CD4-positive, alpha-beta T cell treated with Interleukin-1 beta for 1 hour (primary cell): ENCODE measurements around the gene PRDM7.
"Not testable (repeated sequence)": the region's sequence is repeated elsewhere in the genome, so short reads cannot be mapped to it uniquely, and the experiment has no call there.

ENCODE experiments used
- DNase-seq, 2 donors: peaks; one replicate each; pipeline ENCODE4 v3.0.0-alpha.2; 2020 to 2022

The PRDM7 gene

DNA sequence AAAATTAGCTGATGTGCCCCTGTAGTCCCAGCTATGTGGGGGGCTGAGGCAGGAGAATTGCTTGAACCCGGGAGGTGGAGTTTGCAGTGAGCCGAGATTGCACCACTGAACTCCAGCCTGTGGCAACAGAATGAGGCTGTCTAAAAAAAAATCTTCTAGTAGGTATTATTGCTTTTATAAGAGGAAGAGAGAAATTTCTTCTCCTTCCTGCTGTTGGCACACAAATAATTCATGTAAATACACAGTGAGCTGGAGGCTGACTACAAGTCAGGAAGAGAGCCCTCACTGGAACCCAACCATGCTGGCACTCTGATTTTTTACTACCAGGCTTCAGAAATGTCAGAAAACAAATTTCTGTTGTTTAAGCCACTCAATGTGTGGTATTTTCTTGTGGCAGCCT is 6.7 kb downstream of the PRDM7 start:
- DNase-seq: no peak

- no peak for DNase-seq
Observed at GRCh38 chr16:90061437-90061836, 15.7 kb downstream of the PRDM7 start.

DNA sequence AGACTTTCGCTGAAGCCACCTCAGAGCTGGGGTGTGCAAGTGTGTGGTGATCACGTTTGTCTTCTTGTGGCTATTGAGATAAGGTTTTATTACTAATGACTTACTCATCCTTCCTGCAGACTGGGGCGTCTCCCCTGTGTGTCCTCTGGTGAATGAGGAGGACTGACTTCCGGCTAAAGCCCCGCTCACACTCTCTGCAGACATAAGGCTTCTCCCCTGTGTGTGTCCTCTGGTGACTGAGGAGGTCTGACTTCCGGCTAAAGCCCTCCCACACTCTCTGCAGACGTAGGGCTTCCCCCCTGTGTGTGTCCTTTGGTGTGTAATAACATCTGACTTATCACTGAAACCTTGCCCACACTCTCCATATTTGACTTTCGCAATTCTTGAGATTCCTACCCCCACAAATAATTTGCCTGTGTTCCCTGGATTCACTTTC is 19.4 kb downstream of the PRDM7 start:
- DNase-seq: no peak

DNA sequence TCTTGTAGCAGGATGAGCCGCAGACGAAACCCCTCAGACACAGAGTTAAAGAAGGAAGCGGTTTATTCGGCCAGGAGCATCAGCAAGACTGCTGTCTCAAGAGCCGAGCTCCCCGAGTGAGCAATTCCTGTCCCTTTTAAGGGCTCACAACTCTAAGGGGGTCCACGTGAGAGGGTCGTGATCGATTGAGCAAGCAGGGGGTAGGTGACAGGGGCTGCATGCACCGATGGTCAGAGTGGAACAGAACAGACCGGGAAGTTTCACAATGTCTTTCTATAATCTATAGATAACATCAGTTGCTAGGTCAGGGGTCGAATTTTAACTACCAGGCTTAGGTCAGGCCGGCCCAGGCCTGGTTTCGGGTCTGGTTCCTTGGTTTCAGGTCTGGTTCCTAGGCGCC is 20.6 kb downstream of the PRDM7 start:
- not testable (repeated sequence) for DNase-seq

DNA sequence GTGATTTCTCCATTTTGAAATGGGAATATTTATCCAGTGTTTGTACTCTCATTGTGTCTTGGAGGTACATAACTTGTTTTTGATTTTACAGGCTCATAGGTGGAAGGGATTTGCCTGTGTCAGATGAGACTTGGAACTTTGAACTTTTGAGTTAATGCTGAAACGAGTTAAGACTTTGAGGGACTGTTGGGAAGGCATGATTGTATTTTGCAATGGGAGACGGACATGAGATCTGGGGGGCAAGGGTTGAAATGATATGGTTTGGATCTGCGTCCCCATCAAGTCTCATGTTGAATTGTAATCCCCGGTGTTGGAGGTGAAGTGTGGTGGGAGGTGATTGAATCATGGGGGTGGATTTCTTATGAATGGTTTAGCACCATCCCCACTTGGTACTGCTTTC is 21.8 kb downstream of the PRDM7 start:
- DNase-seq: no peak

GRCh38 chr16:90054554-90054953 is 22.6 kb downstream of the PRDM7 start:
- DNase-seq: no peak

- DNase-seq: no peak
Observed at GRCh38 chr16:90053902-90054500, 23.1 kb downstream of the PRDM7 start.

DNA sequence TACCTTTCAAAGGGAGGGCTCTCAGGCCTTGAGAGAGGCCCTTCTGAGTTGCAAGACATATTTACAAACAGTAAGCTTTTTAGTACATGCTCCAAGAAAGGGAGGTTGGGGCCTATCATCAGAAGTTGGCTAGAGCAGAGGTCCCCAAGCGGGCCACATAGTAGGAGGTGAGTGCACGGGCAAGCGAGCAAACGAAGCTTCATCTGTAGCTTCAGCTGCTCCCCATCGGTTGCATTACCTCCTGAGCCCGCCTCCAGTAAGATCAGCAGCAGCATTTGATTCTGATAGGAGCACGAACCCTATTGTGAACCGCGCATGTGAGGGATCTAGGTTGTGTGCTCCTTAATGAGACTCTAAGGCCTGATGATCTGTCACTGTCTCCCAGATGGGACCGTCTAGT is 26.2 kb downstream of the PRDM7 start:
- no peak for DNase-seq

DNA sequence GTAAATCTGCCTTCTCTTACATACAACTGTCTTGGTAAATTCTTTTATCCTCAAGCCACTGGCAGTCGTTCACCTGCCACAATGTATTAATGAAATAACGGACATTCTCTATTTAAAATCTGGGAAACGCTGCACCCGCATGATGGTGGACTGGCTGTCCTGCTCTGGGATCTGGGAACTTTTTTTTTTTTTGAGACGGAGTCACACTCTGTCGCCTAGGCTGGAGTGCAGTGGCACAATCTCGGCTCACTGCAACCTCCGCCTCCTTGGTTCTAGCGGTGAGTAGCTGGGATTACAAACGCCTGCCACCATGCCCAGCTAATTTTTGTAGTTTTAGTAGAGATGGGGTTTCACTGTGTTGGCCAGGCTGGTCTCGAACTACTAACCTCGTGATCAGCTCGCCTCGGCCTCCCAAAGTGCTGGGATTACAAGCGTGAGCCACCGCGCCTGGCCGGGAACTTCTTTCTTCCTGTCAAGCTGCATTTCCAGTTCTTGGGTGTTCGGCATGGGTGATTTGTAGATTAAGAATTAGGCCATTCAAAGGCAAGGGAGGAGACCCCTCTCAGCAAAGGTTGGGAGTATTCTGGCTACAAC is 28.3 kb downstream of the PRDM7 start:
- DNase-seq: no peak

DNA sequence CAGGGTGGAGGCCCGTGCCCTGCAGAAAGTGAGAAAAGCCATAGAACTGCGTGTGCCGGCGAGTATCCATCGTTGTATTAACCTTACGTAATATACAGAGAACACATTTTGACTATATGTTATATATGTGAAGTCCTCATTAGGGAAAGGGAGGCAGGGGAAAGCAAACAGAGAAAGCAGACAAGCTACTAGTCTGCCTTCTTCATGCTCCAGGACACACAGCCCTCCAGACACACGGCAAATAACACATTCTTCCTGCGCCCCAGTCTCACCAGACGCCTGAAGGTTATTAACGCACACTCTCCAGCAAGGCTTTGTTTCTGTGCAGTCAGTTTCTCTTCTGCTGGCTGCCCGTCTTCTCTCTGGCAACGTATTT is 28.8 kb downstream of the PRDM7 start:
- DNase-seq: no peak

DNA sequence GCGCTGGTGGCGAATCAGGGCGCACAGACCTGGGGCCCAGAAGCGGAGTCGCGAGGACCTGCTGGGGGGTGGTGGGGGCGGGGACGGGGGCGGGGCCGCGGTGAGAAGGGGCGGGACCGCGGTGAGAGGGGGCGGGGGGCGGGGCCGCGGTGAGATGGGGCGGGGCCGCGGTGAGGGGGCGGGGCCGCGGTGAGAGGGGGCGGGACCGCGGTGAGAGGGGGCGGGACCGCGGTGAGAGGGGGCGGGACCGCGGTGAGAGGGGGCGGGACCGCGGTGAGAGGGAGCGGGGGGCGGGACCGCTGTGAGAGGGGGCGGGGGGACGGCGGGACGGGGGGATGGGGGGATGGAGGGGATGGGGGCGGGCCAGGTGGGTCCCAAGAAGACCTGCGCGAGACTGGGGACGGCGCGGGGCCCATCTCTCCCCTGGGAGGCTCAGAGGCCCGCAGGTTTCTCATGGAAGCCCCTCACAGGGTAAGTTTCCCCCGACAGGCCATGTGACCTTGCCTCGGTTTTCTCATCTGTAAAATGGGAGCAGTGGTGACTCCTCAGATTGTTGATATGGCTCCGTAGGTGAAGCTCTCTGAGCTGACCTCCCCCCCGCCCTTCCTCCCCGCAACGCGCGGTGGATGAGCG is 29.3 kb downstream of the PRDM7 start:
- no peak for DNase-seq

- no peak for DNase-seq
Observed at GRCh38 chr16:90046971-90047713, 30.0 kb downstream of the PRDM7 start.

DNA sequence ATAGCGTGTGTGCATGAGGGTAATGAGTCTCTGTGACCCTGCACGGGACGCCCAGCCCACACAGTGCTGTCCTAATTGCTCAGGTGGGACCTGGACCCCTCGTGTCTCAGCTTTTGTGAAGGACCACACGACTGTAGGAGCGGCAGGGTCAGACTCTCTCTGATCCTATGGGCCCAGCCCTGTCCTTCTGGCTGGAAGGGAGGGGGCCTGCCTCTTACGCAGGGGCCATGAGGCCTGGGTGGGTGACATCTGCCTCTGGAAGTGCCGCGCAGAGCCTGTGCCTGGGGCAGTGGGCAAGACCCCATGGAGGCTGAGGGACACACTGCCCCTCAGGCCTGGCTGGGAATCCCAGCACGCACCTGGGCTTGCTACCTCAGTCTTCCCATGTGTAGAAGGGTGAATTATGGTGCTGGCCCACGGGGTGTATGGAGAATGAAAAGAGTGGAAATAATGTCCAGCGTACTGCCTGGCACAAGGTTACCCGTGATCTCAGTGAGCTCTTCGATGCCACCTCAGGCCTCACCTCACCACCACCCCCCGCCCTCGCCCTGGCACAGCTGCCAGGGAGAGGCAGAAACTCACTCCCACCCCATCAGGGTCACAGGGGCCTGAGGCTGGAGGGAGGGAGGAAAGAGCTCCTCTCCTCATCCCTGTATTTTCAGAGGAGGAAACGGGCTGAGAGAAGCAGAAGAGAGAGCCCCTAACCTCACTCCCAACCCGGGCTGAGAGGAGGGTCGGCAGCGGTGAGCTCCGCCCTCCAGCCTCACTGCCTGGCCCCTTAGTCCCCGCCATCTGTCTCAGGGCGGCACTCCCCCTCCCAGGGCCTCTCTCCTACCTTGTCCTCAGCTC is 30.8 kb downstream of the PRDM7 start:
- DNase-seq: no peak

GRCh38 chr16:90044111-90044551 is 33.0 kb downstream of the PRDM7 start:
- no peak for DNase-seq

DNA sequence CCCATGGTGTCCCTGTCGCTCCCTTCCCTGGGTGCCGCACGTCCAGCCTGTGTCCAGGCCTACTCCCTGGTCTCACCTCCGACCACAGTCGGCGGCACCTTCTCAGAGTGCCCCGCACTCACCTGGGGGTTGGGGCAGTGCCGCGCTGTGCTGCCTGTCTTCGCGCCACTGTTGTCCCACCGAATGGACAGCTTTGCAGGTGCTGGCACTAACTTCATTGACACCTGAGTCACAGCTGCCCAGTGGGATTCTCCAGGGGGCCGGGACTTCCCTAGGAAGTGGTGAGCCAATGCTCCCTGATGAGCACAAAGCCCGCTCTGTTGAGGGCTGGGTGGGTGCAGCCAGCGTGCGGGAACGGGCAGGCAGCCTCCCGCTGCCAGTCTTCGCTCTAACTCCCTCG is 33.6 kb downstream of the PRDM7 start:
- DNase-seq: no peak

DNA sequence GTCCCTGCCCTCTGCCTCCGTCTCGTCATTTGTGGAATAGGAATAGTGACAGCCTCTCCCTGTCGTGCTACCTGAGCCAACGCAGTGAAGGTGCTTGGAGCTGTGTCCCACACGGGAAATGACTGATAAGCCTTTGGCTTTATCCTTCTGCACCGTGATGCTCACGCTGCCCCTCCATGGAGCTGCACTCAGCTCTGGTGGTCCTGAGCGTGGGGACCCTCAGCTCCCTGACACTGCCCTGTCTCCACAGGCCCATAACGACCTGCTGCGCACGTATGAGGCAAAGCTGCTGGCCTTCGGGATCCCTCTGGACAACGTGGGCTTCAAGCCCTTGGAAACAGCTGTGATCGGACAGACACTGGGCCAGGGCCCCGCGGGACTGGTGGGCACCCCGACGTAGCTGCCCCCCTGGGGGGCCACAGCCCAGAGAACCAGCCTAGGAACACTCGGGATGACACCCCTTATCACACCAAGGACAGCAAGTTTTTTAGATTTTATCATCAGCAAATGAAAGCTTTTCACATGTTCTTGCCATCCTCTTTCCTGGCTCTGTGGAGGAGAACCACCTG is 34.1 kb downstream of the PRDM7 start:
- DNase-seq: no peak

DNA sequence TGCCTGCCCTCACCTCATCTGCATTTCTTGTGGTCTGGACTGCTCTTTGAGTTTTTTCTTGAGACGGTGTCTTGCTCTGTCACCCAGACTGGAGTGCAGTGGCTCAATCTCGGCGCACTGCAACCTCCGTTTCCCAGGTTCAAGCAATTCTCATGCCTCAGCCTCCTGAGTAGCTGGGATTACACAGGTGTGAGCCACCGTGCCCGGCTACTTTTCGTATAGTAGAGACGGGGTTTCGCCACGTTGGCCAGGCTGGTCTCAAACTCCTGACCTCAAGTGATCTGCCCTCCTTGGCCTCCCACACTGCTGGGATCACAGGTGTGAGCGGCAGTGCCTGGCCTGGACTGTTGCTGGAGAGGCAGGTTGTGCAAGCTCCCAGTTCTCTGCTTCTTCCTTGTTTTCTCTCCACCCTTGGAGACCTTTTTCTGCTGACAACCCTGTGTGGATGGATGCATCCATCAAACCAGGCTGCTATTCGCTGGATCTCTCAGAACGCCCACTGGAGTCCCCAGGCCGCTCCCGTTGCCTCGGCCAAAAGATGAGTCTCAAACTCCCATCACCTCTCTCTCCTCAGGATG is 35.1 kb downstream of the PRDM7 start:
- no peak for DNase-seq

DNA sequence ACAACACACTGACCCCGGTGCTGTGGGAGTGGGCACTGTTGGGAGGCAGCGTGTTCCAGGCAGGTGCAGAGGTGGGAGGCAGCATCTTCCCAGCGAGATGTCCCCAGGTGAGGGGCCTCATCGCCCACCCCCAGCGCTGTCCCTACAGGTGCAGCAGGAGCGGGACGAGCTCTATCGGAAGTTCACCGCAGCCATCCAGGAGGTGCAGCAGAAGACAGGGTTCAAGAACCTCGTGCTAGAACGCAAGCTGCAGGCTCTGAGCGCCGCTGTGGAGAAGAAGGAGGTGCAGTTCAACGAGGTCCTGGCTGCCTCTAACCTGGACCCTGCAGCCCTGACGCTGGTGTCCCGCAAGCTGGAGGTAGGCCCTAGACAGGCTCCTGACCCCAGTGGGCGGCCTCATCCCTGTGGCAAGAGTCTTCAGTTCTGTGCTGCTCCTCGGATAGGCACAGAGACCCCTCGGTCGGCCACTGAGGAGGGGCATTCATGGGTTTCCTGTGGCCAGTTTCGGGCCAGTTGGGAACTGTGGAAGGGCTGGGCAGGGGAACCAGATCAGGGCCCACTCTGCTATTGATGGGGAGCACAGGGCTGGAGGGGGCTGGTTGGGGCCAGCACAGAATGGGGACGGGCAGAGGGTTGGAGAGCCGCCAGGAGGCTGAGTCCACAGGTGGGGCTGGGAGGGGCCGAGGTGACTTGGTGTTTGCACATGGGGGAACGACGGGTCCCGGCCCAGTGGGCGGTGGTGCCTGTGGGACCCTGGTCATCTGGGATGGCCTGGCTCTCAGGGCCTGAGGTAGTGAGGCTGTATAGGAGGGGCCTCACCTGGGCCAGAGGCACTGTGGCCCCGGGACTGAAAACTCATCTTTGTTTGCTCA is 36.7 kb downstream of the PRDM7 start:
- no peak for DNase-seq

GRCh38 chr16:90037276-90037675 is 39.9 kb downstream of the PRDM7 start:
- no peak for DNase-seq

GRCh38 chr16:90035902-90036301 is 41.2 kb downstream of the PRDM7 start:
- DNase-seq: no peak

DNA sequence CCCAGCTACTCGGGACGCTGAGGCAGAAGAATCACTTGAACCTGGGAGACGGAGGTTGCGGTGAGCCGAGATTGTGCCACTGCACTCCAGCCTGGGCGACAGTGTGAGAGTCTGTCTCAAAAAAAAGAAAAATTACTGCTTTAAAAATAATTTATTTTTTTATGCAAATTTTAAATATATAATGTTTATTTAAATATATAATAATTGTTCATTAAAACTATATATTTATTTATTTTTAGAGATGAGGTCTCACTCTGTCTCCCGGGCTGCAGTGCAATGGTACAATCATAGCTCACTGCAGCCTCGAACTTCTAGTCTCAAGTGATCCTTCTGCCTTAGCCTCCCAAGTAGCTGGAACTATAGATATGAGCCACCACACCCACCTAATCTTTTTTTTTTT is 42.6 kb downstream of the PRDM7 start:
- DNase-seq: no peak
